GM12891 (cell line): Measurements from ENCODE around the gene ATP5MC3.

Experiments
- DNase-seq: peaks from one replicate; pipeline ENCODE4 v3.0.0; 2011; ENCODE audit warnings: low spot score; ENCODE audit not compliant: insufficient read length
- FAIRE-seq: peaks from 2 replicates; lab custom pipeline; 2011; peaks lifted over from hg19 to GRCh38; lab: Jason Lieb, UNC
- PAX5 ChIP-seq: IDR thresholded peaks from 2 replicates; pipeline ENCODE4 v1.6.1; 2011; ENCODE audit warnings: low read length, moderate library complexity, mild to moderate bottlenecking; ENCODE audit not compliant: insufficient read depth, severe bottlenecking
- POLR2A ChIP-seq: IDR thresholded peaks from 2 replicates; pipeline ENCODE4 v1.6.1; 2011; ENCODE audit warnings: low read depth, low read length, control low read depth
- POLR2AphosphoS5 ChIP-seq: IDR thresholded peaks from 2 replicates; pipeline ENCODE4 v1.6.1; 2011; ENCODE audit warnings: low read depth, low read length, control low read depth
- POU2F2 ChIP-seq: IDR thresholded peaks from 2 replicates; pipeline ENCODE4 v1.6.1; 2011; ENCODE audit warnings: low read depth, mild to moderate bottlenecking, control low read depth, low read length, moderate library complexity
- SPI1 ChIP-seq: IDR thresholded peaks from 2 replicates; pipeline ENCODE4 v1.6.1; 2011; ENCODE audit warnings: low read depth, low read length, control low read depth
- TAF1 ChIP-seq: IDR thresholded peaks from 2 replicates; pipeline ENCODE4 v1.6.1; 2011; ENCODE audit warnings: low read depth, low read length, control low read depth

The ATP5MC3 gene

GRCh38 chr2:175151791-175152190, 29.7 kb downstream of the ATP5MC3 start:
- no peak for DNase-seq
- FAIRE-seq, result no peak
- no peak for TF ChIP-seq PAX5
- TF ChIP-seq SPI1, result no peak
- TF ChIP-seq POLR2A, result no peak
- no peak for TF ChIP-seq TAF1
- TF ChIP-seq POLR2AphosphoS5, result no peak
- TF ChIP-seq POU2F2, result no peak

DNA sequence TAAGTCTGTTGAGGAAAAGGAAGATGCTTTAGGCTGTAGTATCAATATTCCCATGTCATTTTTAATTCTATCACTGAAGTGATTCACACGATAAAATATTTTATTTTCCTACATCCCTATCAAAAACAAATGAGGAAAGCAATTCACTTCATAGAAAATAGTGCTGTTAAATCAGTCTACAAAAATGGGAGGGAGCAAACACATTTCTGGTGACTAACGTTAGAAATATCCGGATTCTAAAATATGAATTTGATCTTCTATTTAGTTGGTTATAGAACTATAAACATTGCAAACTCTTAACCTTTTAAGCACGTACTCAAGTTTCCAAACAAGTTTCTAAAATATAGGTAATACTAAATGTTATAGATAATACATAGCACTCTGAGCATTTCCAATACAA, 34.3 kb downstream of the ATP5MC3 start:
- DNase-seq (no peak), FAIRE-seq (no peak)

DNA sequence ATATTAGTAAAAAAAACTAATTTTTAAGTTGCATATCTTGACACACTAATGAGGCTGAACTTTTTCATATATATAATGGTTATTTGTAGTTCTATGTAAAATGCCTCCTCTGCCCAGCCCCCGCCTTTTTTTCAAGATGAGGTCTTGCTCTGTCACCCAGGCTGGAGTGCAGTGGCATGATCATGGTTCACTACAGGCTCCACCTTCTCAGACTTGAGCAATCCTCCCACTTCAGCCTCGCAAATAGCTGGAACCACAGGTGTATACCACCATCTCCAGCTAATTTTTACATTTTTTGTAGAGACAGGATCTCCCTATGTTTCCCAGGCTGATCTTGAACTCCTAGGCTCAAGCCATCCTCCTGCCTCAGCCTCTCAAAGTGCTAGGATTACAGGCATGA, 37.8 kb downstream of the ATP5MC3 start:
- DNase-seq (no peak), FAIRE-seq (no peak)
- TF ChIP-seq POLR2A (no peak), TAF1 (no peak), SPI1 (no peak), PAX5 (no peak)

More for the DNA sequence above, 34.3 kb downstream of the ATP5MC3 start:
- TF ChIP-seq POLR2A, result no peak
- TF ChIP-seq POLR2AphosphoS5, result no peak
- no peak for TF ChIP-seq TAF1
- TF ChIP-seq POU2F2, result no peak
- TF ChIP-seq SPI1, result no peak

DNA sequence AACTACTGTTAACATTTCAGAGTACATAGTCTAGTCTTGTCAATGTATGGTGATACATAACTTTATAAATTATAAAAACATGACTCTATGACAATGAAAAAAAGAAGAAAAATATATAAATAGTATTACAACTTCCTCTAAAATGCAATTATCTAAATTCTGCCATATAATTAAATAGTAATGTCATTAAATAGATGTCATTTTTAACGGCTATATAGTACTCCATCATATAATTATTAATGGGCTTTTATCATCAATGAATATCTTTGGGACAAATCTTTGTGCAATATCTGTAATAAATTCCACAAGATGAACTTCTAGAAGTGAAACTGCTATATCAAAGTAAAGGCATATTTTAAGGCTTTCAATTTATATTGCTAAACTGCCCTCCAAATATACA, 38.3 kb downstream of the ATP5MC3 start:
- no peak for DNase-seq
- FAIRE-seq, result no peak
- TF ChIP-seq POU2F2, result no peak
- no peak for TF ChIP-seq POLR2AphosphoS5
- TF ChIP-seq SPI1, result no peak
- no peak for TF ChIP-seq TAF1
- no peak for TF ChIP-seq PAX5
- TF ChIP-seq POLR2A, result no peak

DNA sequence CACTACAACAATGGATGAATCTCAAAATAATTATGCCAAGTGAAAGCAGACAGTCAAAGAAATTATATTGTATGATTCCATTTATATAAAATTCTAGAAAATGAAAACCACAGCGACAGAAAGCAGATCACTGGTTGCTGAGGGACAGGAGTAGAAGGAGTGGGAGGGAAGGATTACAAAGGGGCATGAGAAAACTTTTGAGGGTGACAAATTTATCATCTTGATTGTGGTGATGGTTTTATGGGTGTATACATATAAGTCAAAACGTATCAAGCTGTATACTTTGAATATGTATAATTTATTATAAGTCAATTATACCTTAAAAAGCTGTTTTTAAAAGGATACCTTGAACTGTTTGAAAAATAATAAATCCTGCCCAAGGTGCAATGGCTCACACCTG, 41.2 kb downstream of the ATP5MC3 start:
- FAIRE-seq (no peak), DNase-seq (no peak)
- TF ChIP-seq POLR2A (no peak), PAX5 (no peak), POLR2AphosphoS5 (no peak), SPI1 (no peak), TAF1 (no peak), POU2F2 (no peak)

- no peak for FAIRE-seq
- no peak for DNase-seq
- no peak for TF ChIP-seq POLR2AphosphoS5
- no peak for TF ChIP-seq PAX5
- no peak for TF ChIP-seq TAF1
- no peak for TF ChIP-seq POLR2A
- TF ChIP-seq SPI1, result no peak
- no peak for TF ChIP-seq POU2F2
Observed at GRCh38 chr2:175137793-175138192, 43.7 kb downstream of the ATP5MC3 start.

DNA sequence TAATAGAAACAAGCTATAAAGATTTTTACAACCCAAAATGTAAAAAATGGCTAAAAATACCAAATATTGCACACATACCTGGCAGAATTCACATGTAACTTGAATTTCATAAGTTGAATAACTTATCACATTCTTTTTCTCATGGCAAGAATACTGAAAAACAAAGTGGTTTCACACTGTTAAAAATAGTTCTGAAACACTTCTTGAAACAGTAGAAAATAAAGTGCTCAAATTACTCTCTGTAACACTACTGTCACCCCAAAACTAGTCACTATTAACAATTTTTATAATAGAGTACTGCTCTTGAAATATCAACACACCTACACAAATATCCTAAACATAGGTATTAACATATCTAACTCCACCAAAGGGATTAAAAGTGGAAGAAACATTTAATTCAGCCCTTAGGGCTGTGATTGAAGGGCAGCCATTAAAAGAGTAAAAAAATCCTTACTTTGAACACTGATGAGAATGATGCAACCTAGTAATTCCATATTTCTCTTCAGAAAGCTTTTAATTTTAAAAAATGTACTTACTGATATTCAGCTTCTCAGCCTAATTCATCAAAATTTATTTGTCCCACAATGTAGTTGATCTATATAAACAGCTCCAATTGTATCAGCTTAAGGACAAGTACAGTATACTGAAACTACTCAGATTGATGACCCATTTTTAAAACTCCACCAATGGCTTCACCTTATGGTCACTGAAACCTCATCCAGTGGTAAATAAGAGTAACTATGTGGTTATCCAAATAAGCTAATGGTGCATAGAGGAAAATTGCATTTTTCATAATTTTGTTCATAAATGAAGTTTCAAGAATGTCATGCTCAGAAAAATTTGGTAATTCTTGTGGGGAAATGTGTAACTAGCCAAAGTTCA, 44.9 kb downstream of the ATP5MC3 start:
- TF ChIP-seq POLR2AphosphoS5 (no peak), POLR2A (no peak), SPI1 (no peak), TAF1 (no peak), POU2F2 (no peak), PAX5 (no peak)
- FAIRE-seq (peak; percentile 78), DNase-seq (no peak)

GRCh38 chr2:175135862-175136261, 45.6 kb downstream of the ATP5MC3 start:
- FAIRE-seq (peak; percentile 48), DNase-seq (no peak)
- TF ChIP-seq POLR2AphosphoS5 (no peak), PAX5 (no peak), POU2F2 (no peak), SPI1 (no peak), POLR2A (no peak), TAF1 (no peak)

DNA sequence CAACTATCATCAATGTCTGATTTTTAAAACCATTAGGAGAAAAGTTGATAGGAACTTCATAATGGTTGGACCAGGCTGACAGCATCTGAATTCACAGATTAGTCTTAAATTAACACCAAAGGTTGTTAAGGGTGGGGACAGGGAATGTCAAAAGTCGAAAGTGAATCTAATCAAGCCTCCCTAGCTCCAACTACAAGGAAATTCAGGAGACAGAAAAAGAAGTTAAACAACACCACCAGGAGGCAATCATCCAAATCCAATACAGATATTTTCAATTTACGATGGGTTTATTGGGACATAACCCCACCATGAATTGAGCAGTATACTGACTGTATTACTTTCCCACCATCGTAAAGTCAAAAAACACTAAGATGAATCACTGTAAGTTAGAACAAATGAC, 46.3 kb downstream of the ATP5MC3 start:
- TF ChIP-seq PAX5 (no peak), POLR2AphosphoS5 (no peak), POU2F2 (no peak), SPI1 (no peak), POLR2A (no peak), TAF1 (no peak)
- peak; percentile 9 for FAIRE-seq

GRCh38 chr2:175131252-175131651, 50.3 kb downstream of the ATP5MC3 start:
- FAIRE-seq, result no peak
- no peak for TF ChIP-seq TAF1
- no peak for TF ChIP-seq POU2F2
- TF ChIP-seq POLR2A, result no peak
- no peak for TF ChIP-seq SPI1
- no peak for TF ChIP-seq PAX5
- no peak for TF ChIP-seq POLR2AphosphoS5
- no peak for DNase-seq

More for the DNA sequence above, 46.3 kb downstream of the ATP5MC3 start:
- DNase-seq, result no peak

DNA sequence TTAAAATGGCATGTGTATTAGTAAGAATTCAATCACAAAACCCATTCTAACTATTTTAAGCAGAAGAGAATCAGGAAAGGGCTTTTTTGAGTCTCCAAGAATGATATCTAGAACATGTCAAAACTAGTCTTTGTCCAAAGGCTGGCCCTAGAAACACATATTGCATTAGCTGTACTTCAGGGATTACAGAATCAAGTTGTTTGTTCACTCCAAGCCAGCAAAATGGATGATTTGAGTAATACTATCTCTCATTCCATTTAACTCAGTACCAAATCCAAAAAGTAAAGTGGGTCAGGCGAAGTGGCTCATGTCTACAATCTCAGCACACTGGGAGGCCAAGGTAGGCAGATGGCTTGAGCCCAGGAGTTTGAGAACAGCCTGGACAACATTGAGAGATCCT, 54.8 kb downstream of the ATP5MC3 start:
- DNase-seq (no peak), FAIRE-seq (no peak)
- TF ChIP-seq POLR2A (no peak), PAX5 (no peak), POLR2AphosphoS5 (no peak), POU2F2 (no peak), SPI1 (no peak), TAF1 (no peak)
